MV-4-11 (cell line): Measurements from ENCODE around the gene RPS15.
A peak's percentile ranks its signal among the peaks of the same experiment; 100 is the strongest.
"Not testable (repeated sequence)": the region's sequence is repeated elsewhere in the genome, so short reads cannot be mapped to it uniquely, and the experiment has no call there.

Experiments used
- DNase-seq: peaks from one replicate; lab custom pipeline; 2025; lab: John Stamatoyannopoulos, UW

The RPS15 gene

DNA sequence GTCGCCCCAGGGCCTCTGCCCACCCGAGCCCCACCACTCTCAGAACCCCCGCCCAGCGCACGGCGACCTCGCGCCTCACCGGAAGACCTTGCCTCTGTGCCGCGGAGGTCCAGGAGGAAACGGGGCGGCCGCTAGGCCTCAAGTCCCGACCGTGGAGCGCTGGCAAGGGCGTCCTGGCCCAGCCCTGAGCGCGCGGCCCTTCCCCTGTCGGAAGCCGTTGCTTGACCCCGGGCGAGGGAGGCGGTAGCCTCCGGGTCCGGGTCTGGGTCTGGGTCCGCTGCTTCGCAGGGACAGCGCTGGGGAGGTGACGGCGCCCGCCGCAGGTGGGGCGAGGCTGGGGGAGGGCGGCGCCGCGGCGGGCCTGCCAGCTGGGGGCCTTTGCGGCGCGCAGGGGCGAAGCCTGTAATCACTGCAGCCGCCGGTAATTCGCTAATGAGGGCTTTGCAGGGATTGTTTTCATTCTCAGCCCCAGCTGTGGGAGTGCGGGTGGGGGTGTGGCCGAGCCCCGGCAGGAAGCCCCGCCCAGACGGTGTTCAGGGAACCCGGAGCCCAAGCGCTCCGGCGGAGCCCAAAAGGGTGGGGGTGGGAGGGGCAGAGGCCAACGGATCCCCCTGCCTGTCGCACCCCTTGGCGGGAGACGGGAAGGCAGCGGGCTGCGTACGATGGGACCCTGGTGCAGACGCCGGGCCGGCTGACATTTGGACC, 32.3 kb downstream of the RPS15 start:
- DNase-seq: no peak

DNA sequence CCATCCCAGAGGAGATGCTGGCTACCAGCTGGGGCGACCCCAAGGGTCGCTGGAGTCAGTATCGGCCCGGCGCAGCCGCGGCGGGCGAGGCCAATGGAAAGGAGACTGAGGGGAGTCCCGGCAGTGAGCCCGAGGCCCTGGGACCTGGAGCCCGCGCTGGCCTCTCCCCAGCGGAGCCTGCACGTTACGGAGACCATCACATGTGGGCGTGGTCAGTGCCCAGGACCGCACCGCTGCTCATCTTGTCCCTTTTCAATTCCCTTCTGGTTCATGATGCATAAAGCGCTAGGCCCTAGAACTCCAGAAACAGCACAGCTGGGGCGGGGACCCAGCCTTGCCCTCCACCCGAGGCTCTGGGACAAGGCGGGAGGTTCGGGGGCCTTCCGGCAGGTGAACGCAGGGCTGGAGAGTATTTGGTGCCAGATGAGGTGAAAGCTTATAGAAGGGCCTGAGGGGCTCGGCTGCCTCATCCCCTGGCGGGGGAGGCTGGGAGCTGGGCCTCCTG, 32.9 kb downstream of the RPS15 start:
- DNase-seq: no peak

DNA sequence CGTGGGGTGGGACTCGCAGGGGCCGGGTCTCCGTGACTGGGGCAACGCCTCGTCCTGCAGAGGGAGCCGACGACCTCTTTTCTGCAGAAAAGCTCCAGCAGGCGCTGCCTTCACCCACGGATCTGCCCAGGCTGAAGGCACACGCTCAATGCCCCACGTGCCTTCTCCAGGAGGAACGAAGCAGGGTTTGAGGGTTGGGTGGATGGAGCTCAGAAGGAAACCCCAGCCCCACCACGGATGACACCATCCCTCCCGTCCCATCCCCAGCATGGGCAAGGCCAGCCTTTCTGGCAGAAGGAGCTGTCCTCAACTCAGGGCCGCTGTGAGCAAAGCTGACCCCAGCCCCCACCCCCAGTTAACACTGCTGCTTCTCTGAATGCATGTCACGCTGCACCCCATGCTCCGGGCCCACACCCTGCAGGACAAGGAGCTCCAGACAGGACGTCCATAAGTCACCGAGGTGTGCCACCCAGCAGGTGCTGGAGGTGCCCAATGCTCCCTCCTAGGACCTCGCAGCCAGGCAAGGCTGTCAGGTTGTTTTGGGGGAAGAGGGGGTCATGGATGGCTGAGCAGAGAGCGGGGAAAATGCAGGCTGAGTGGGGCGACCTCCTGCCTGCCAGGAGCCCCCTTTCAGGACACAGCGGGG, 33.4 kb downstream of the RPS15 start:
- peak; percentile 42 for DNase-seq

DNA sequence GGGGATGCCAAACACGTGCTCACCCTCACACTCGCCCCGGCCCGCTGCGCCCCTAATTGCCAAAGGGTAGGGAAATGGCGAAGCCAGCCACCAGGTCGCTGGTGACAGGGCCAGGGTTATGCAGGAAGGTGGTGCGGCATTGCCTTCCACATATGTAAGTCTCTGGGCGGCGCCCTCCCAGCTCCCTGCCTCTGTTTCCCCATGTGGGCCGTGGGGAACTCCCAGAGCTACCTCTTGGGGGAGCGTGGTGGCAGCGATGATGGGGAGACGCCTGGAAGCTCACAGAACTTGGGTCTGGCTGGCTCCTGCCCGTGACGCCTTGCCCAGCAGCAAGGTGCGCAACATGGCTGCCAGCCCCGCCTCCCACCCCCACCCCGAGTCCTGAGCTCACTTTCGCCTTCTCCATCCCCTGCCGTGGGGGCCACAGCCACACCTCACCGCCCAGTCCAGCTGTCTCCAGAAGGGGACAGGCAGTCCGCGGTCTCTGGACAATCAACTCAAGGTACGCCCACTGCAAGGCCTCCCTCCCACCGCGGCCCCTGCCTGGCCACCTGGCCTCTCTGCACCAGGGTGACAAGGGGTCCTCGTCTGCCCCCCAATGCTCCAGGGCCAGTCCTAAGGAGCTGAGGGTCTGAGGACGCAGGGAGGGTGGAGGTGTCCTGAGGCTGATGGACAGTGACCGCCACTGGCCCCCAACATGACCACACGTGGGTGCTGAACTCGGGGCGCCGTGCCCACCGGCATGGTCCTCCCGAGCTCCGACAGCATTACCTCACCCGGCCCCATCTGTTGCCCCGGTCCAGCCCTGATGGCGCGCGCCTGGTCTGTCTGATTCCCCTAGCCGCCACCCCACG, 34.3 kb downstream of the RPS15 start:
- no peak for DNase-seq

DNA sequence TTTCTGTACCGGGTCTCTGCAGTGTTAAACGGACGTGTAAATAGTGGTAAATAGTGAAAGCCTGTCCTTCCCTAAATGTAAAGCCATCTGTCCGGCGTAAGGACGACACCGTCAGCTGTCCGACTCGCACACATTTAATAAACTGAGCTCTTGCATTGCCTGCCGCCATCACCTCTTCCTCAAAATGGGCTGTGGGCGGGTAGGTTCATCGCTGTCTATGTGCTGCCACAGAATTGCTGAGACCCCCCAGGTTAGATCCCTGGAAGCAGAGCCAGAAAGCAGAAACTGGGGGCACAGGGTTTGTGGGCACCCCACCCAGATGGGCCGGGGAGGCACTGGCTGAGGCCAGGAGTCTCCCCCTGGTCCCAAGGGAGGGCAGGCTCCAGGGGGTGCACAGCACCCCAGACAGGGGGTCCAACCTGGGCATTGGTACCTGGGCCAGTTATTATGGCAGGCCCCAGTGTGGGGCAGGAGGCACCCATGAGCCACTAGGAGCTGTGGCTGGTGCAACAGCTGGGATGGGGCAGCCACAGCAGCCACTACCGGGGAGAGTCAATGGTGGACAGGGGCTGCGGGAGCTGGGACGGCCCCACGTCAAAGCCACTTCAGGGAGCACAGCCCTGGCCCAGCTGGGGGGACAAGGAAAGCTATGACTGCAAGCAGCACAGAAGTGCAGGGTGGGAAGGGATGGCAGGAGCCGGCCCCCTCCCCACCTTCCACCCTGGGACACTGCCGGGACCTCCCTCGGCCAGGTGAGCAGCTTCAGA, 35.1 kb downstream of the RPS15 start:
- DNase-seq: peak; percentile 33

DNA sequence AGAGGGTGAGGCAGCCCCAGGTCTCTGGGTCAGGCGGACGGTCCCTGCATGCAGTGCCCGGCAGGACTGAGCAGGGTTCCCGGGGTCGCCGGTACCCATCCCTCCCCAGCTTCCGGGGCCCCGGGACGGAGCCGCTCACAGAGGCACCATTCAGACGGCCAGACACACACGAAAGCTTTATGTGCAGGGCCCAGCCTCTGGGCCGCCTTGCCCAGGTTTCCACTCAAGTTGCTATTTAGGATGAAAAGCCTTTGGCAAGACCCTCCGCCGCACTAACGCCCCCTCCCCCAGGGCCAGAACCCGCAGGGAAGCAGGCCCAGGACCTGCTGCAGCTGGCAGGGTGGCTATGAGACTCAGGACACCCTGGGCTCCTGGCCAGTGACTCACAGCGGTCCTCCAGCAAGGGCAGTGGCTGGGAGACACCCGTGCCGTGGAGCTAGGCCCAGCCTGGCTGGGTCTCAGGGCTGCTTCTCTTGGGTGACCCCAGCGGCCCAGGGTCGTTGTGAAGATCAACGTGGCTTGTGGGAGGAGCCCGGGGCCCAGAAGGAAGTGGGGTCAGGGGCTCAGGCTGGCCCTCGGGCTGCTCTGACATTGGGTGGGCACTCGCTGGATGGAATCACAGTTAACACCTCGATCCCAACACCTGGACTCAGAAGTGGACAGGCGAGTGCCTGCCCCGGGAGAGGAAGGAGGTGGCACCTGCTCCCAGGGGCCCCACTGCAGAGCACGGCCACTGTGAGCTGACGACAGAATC, 36.0 kb downstream of the RPS15 start:
- no peak for DNase-seq

DNA sequence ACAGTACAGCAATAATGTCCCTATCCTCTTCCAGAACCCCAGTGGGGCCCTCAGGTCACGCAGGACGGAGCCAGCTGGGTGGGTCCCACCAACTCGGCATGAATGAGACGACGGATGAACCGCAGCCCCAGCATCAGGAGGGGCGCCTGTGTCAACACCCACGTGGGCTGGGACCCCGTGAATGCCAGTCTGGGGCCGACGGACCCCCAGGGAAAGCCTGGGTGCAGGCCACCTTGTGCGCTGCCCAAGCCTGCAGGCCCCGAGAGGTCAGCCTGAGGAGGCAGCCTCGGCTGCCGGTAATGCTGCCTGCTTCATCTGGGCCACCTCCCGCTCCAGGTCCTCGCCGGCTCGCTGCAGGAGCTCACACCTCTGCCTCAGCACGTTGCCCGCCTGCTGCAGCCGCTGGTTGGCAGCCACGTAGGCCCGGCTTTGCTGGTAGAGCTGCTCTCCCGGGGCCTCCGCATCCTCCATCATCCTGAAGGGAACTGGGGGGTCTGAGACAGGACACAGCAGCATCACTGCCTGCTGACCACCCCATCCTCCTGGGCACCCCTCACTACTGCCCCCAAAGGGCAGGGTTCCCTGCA, 36.7 kb downstream of the RPS15 start:
- DNase-seq: no peak

DNA sequence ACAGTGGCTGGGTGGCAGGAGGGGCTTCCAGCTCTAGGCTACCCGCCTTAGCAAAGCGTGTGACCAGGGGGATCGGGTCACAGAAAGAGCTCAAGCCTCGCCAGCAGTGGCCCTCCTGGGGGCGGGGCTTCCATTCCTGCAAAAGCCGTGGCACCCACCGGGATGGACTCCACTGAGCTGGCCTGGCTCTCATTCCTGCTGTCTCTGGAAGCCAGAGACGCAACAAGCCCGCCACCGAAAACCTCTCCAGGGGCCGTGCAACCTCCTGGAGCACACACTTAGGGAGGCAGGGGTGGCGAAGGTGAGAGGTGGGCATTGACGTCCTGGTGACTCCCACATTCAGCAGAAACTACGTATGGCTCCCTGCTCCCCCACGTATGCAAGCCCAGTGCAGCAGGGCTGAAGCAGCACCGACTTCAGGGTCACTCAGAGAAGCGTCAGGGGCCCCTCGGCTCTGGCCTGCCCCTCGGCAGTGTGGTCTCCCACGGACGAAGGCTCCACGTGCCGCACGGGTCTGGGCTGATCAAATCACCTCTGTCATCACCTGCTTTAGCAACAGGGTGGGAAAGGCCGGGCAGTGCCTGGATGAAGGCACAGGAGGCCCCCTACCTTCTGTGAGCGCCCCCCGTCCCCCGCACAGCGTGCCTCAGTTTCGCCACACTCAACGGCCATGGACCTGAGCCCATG, 37.7 kb downstream of the RPS15 start:
- DNase-seq: no peak

DNA sequence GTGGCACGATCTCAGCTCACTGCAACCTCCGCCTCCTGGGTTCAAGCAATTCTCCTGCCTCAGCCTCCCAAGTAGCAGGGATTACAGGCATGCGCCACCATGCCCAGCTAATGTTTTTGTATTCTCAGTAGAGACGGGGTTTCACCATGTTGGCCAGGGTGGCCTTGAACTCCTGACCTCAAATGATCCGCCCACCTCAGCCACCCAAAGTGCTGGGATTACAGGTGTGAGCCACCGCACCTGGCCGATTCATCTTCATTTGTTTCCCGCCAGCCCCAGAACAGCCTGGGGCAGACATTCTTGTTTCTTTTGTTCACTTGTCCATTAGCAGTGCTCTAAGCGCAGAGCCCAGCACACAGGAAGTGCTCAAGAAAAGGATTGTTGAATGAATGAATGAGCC, 38.9 kb downstream of the RPS15 start:
- not testable (repeated sequence) for DNase-seq

DNA sequence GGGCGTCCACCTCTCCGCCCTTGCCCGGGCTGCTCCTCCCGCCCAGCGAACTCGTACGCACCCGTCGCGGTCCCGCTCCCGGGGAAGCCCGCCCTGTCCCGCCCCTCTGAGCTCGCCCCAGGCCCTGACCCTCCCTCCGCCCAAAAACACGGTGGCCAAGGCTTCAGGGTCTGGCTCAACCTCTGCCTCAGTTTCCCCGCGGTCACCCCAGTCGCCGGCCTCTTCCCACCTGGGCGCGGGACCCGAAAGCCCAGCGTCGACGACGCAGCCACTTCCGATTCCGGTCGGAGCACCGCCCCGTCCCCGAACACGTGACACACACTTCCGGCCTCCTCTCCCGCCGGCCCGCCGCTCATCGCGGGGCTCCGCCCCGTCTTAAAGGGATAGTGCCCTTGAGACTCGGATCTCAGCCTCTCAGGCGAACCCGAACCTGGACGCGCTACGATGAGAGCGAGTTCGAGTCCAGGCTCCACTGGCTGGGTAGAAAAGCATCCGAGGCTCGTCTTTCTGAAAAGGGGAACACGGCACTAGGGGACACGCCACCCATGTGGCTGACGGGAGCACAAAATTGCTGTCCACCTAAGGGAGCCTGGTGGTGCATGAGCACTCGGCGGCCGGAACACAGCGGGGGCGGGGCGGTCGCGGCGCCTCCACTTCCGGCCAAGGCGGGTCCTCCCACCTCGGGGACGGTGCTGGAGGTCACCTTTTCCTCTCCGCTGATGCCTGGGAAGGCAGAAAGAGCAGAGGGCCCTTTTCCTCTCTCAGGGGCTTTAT, 40.9 kb downstream of the RPS15 start, which contains the start of gene C19orf25:
Gene C19orf25, minus strand, starts transcription at position 282 of the 774 bp plus-strand sequence. CDS start 312 bp downstream, outside the sequence.
- peak; percentile 97 for DNase-seq

DNA sequence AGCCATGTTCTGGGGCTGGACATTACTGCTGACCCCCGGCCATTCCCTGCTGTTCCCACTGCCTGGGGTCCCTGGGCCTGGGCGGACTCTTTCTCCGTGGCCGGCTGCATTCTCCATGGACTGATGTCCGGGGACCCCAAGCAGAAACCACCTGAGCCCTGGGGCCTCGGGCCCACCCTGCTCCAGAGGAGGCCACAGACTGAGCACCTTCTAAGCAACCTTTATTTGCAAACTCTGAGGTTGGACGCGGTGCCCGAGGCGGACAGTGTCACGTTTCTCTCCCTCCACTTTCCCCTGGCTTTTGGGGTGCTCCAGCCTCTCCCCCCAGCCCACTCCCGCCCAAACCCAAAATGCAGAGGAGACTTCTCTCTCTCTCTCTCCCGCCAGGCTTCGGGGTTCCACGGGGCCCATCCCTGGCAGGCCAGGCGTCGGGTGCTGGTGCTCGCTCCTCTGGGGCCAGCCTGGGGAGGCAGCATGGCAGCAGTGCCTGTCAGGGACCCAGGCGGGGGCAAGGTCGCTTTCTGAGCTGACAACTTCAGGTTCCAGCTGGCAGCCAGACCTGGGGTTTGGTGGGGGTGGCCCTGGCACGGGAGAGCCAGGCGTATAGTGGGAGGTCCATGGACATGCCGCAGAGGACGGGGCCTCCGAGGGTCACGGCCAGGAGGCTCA, 43.2 kb downstream of the RPS15 start:
- no peak for DNase-seq

DNA sequence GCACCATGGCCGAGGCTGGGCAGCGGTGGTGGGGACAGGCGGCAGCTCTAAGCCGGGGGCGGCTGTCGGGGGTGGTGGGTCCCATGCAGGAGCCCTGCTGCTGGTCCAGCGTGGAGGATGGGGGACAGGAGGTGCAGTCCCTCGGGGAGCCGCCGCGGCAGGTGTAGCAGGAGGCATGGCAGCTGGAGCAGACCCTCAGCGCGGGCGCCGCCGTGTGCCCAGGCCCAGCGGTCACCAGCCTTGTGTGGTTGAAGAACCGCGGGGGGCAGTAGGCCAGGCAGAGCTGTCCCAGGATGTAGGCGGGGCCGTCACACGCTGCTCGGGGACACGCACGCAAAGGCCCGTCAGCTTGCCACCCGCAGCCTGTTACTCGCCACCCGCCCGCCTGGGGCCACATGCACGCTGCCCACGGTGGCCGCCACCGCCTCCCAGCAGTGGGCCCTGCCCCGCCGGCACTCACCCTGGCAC, 43.7 kb downstream of the RPS15 start:
- DNase-seq: no peak

DNA sequence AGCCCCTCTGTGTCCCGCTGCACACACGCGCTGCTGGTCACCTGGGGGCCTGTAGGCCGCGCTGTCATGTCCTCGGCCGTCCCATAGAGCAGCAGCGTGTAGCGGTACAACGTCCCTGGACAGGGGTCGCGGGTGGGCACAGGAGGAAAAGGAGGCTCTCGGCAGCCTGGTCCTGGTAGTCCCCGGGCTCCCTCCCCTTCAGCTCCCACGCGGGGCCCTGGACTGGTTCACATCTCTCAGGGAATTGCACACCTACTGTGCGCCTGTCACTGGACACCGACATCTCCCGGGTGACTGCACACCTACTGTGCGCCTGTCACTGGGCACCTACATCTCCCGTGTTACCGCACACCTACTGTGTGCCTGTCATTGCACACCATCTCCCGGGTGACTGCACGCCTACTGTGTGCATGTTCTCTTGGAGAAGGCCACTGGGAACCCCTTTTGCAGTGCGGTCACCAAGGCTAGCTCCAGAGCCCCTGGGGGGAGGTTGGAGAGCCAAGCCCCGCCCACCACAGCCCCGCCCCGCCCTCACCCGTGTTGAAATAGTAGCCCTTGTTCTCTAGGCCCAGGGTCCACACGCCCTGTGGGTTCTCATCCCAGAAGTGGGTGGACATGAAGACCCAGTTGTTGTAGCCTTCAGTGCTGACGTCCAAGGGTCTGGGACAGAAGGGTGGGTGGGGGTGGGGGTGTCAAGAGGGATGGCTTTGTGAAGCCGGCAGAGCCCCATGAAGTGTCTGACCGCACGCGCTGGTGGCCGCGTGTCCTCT, 44.4 kb downstream of the RPS15 start:
- DNase-seq: no peak

DNA sequence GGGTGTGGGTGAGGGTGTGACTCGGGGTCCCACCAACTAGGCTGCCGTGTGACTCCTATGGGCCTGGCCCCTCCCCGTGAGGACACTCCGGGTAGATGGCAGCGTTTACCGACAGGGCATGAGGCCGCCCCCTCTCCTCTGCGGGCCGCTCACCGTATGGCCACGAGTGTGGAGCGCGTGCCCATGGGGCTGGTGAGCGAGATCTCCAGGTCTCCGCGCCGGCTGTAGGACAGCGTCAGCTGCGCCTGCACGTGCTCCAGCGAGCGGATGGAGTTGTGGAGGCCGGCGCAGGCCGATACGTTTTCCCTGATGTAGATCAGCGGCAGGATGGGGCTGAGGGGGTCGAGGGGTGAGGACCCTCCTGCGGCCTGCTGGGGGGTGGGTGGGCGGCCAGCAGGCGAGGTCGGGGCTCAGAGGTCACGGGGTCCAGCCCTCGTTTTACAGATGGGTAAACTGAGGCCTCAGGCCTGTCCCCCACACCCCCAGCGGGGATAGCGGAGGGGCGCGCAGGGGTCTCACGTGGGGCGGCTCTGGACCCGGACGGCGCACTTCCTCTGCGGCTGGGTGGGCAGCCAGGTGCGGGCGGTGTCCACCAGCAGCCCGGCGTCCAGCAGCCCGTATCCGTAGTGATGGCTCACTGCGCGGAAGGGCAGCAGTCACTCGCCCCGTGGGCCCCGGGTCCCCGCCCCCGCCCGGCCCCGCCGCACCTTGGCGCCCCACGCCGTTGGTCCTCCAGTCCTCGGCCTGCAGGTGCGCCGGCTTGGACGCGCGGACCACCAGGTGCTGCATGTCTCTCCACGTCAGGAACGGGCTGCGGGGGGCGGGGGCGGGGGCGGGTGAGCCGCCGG, 45.2 kb downstream of the RPS15 start:
- no peak for DNase-seq

DNA sequence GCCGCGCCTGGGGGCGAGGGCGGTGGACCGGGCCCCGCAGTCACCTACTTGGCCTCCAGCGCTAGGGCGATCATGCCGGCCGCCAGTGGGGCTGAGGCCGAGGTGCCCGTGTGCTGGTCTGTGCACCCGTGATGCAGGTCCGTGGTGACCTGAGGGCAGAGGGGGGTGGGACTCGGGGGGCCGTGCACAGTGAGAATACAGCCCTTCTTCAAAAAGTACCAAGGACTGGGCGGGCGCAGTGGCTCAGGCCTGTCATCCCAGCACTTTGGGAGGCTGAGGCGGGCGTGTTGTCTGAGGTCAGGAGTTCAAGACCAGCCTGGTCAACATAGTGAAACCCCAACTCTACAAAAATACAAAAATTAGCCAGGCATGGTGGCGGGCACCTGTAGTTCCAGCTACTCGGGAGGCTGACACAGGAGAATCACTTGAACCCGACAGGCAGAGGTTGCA, 45.8 kb downstream of the RPS15 start:
- DNase-seq: no peak

DNA sequence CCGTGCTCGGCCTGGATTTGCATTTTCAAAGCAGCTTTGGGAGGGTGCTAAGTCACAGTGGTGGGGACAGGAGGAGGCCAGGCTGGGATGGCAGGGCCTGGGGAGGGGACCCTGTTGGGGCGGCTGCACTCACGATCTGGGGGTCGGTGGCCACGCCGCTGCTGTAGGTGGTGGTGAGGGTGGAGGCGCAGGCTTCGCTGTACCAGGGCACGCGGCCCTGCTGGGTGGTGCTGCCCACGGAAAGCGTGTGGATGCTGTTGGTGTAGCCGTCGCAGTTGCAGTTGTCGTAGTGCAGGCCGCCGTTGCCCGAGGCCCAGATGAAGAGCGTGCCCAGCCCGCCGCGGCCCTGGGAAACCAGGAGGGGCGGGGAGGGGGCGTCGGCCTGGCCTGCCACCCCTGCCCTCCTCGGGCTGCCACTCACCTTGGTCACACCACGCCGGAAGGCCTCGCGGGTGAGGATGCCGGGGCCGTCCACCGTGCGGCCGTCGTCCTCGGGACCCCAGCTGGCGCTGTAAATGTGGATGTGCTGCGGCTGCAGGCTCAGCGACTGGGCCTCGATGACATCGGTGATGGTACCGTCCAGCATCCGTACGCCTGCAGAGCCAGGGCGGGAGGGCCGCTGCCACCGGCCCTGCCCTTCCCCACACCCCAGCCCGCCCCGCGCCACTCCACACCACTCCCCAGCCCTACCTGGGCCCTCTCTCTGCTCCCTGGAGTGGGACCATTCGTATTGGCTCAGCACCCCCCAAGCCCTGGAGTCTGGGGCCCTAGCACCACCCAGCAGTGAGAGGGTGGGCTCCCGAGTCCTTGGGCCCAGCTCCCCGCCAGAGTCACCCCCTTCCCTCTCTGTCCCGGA, 48.8 kb downstream of the RPS15 start:
- no peak for DNase-seq
